ENCODE measurements around the gene DNAI1.

Gene DNAI1

GRCh38 chr9:34564617-34565016 is 106.0 kb downstream of the DNAI1 start:
- H3K4me3 ChIP-seq (ENCODE audit: control insufficient read depth, low read depth, low read length), result no peak overlapping the region
- DNase-seq (ENCODE audit: low read depth), result no peak
- TF ChIP-seq CTCF (conservative IDR thresholded peaks at IDR 0.05; ENCODE audit: control insufficient read depth, insufficient read depth, low read depth, low read length), result no peak

- DNase-seq (ENCODE audit: low read depth), result no peak
- no peak overlapping the region for H3K4me3 ChIP-seq (ENCODE audit: control insufficient read depth, low read depth, low read length)
- no peak for TF ChIP-seq CTCF (conservative IDR thresholded peaks at IDR 0.05; ENCODE audit: control insufficient read depth, insufficient read depth, low read depth, low read length)
These were observed 107.3 kb downstream of the DNAI1 start for GRCh38 chr9:34565856-34566255.

GRCh38 chr9:34566322-34566721 is 107.7 kb downstream of the DNAI1 start:
- no peak overlapping the region for H3K4me3 ChIP-seq (ENCODE audit: control insufficient read depth, low read depth, low read length)
- DNase-seq (ENCODE audit: low read depth), result no peak
- no peak for TF ChIP-seq CTCF (conservative IDR thresholded peaks at IDR 0.05; ENCODE audit: control insufficient read depth, insufficient read depth, low read depth, low read length)

- no peak for DNase-seq (ENCODE audit: low read depth)
- no peak for TF ChIP-seq CTCF (conservative IDR thresholded peaks at IDR 0.05; ENCODE audit: control insufficient read depth, insufficient read depth, low read depth, low read length)
- no peak overlapping the region for H3K4me3 ChIP-seq (ENCODE audit: control insufficient read depth, low read depth, low read length)
These were observed 108.4 kb downstream of the DNAI1 start for GRCh38 chr9:34566972-34567371.

GRCh38 chr9:34568133-34568532 is 109.5 kb downstream of the DNAI1 start:
- DNase-seq (ENCODE audit: low read depth), result no peak
- no peak overlapping the region for H3K4me3 ChIP-seq (ENCODE audit: control insufficient read depth, low read depth, low read length)
- TF ChIP-seq CTCF (conservative IDR thresholded peaks at IDR 0.05; ENCODE audit: control insufficient read depth, insufficient read depth, low read depth, low read length), result no peak

- no peak overlapping the region for H3K4me3 ChIP-seq (ENCODE audit: control insufficient read depth, low read depth, low read length)
- DNase-seq (ENCODE audit: low read depth), result no peak
- no peak for TF ChIP-seq CTCF (conservative IDR thresholded peaks at IDR 0.05; ENCODE audit: control insufficient read depth, insufficient read depth, low read depth, low read length)
These were observed 110.2 kb downstream of the DNAI1 start for GRCh38 chr9:34568774-34569173.

GRCh38 chr9:34570376-34570775 is 111.8 kb downstream of the DNAI1 start:
- DNase-seq (ENCODE audit: low read depth), result no peak
- no peak for TF ChIP-seq CTCF (conservative IDR thresholded peaks at IDR 0.05; ENCODE audit: control insufficient read depth, insufficient read depth, low read depth, low read length)
- no peak overlapping the region for H3K4me3 ChIP-seq (ENCODE audit: control insufficient read depth, low read depth, low read length)

Measured in fibroblast of mammary gland (primary cell).